GM21825 (cell line): ENCODE measurements around the gene CFAP100.

Experiments used
- ATAC-seq: cut with Tn5 transposase; IDR thresholded peaks from one replicate; pipeline ENCODE4 v1.9.1; 2021; ENCODE audit warnings: mild to moderate bottlenecking, moderate library complexity; ENCODE audit not compliant: unreplicated experiment

Gene CFAP100

GRCh38 chr3:126356373-126357264 lies 38.1 kb upstream of the CFAP100 start:
- no peak for ATAC-seq

- ATAC-seq, result peak; percentile 85
These were observed 37.2 kb upstream of the CFAP100 start, which contains the start of gene KLF15 for GRCh38 chr3:126357295-126358037. Gene KLF15, minus strand, starts transcription at chr3:126357408. Its CDS starts 4,486 bp downstream, at chr3:126352922.

- ATAC-seq, result no peak
These were observed 36.5 kb upstream of the CFAP100 start for GRCh38 chr3:126358038-126358815.

- ATAC-seq, result no peak
These were observed 35.9 kb upstream of the CFAP100 start for GRCh38 chr3:126358816-126359181.

GRCh38 chr3:126360046-126360713 lies 34.5 kb upstream of the CFAP100 start:
- ATAC-seq, result no peak

GRCh38 chr3:126360714-126361060 lies 34.0 kb upstream of the CFAP100 start:
- no peak for ATAC-seq

- ATAC-seq, result no peak
These were observed 33.5 kb upstream of the CFAP100 start for GRCh38 chr3:126361211-126361610.

GRCh38 chr3:126364130-126364695 lies 30.5 kb upstream of the CFAP100 start:
- ATAC-seq, result no peak

GRCh38 chr3:126364731-126365301 lies 29.9 kb upstream of the CFAP100 start:
- no peak for ATAC-seq

GRCh38 chr3:126365351-126366277 lies 29.1 kb upstream of the CFAP100 start:
- ATAC-seq, result no peak

- no peak for ATAC-seq
These were observed 27.3 kb upstream of the CFAP100 start for GRCh38 chr3:126367316-126367805.

GRCh38 chr3:126369490-126369889 lies 25.2 kb upstream of the CFAP100 start:
- ATAC-seq, result no peak

GRCh38 chr3:126370055-126370454 lies 24.7 kb upstream of the CFAP100 start:
- no peak for ATAC-seq

GRCh38 chr3:126370606-126371005 lies 24.1 kb upstream of the CFAP100 start:
- no peak for ATAC-seq

- no peak for ATAC-seq
These were observed 23.5 kb upstream of the CFAP100 start for GRCh38 chr3:126371096-126371705.

GRCh38 chr3:126372413-126373145 lies 22.1 kb upstream of the CFAP100 start:
- ATAC-seq, result no peak

GRCh38 chr3:126373146-126373613 lies 21.5 kb upstream of the CFAP100 start:
- no peak for ATAC-seq
